Endothelial cell of umbilical vein (primary cell): Measurements from ENCODE around the gene IFRD2. TPM values are rescaled to one million over a fixed set of nuclear protein-coding genes. Genes with fewer than 3 reads are reported as not detected.

Experiments
- BruUV-seq: library from RNA; stranded (reverse); fragments of 400-500 nt; replicated peaks from 2 replicates; lab custom pipeline; 2021; lab: Mats Ljungman, UMichigan
- CTCF ChIA-PET: fragments of 300-600, 350-600 bp; sonication (Branson Sonifier 250); formaldehyde crosslinking; loops from one replicate; lab custom pipeline; 2021; ENCODE audit warnings: antibody characterized with exemption, inconsistent platforms; lab: Charles Lee
- POLR2A ChIA-PET: fragments of 300-600, 350-600 bp; sonication (Branson Sonifier 250); formaldehyde crosslinking; loops from one replicate; lab custom pipeline; 2021; ENCODE audit warnings: antibody characterized with exemption, inconsistent platforms; lab: Charles Lee
- DNase-seq: peaks from one replicate; pipeline ENCODE4 v3.0.0-alpha.2; 2011; ENCODE audit warnings: low read depth, low spot score
- FAIRE-seq: peaks from 2 replicates; lab custom pipeline; 2011; peaks lifted over from hg19 to GRCh38; lab: Jason Lieb, UNC
- H2AFZ ChIP-seq: 2 replicates; pipeline ENCODE4 v1.6.0; 2012; ENCODE audit warnings: low read depth, low read length, control low read depth, inconsistent platforms
- H3K27ac ChIP-seq: 2 replicates; pipeline ENCODE4 v1.5.1; 2011; ENCODE audit warnings: low read depth, mild to moderate bottlenecking, control low read depth, low read length, moderate library complexity; ENCODE audit not compliant: insufficient read depth
- H3K27me3 ChIP-seq, 2 experiments: 2 replicates each; pipeline versions ENCODE4 v1.6.0 to v1.6.1; 2011; ENCODE audit warnings: low read length in 2 of 2, mixed read lengths in 1 of 2; ENCODE audit not compliant: control insufficient read depth in 2 of 2, insufficient read depth in 2 of 2
- H3K36me3 ChIP-seq, 2 experiments: 2 replicates in 1 of 2; 3 replicates in 1 of 2; pipeline ENCODE4 v1.5.1; 2011; ENCODE audit warnings: low read length in 2 of 2, mild to moderate bottlenecking in 1 of 2, moderate library complexity in 1 of 2; ENCODE audit not compliant: control insufficient read depth in 2 of 2, insufficient read depth in 2 of 2; ENCODE audit errors: extremely low read depth in 1 of 2
- H3K4me1 ChIP-seq: 3 replicates; pipeline ENCODE4 v1.5.1; 2011; ENCODE audit warnings: mild to moderate bottlenecking, low read length; ENCODE audit not compliant: control insufficient read depth, insufficient read depth; ENCODE audit errors: extremely low read depth
- H3K4me2 ChIP-seq: 2 replicates; pipeline ENCODE4 v1.6.1; 2011; ENCODE audit warnings: low read length, control low read depth, mixed read lengths; ENCODE audit not compliant: insufficient read depth
- H3K4me3 ChIP-seq, 3 experiments: fragments of 200-600 bp in 1 of 3; sonication (generic), shearing (Covaris generic) in 1 of 3; replicated peaks in 1 of 3; 2 replicates each; pipeline ENCODE4 v1.5.1; 2011 to 2016; ENCODE audit warnings: control low read depth in 3 of 3, low read length in 3 of 3, mild to moderate bottlenecking in 2 of 3, inconsistent platforms in 1 of 3, low read depth in 1 of 3, moderate library complexity in 1 of 3; ENCODE audit not compliant: insufficient read depth in 1 of 3
- H3K79me2 ChIP-seq: 2 replicates; pipeline ENCODE4 v1.6.0; 2012; ENCODE audit warnings: low read length, inconsistent platforms; ENCODE audit not compliant: control insufficient read depth, insufficient read depth
- H3K9ac ChIP-seq: replicated peaks from 2 replicates; pipeline ENCODE3; 2011; ENCODE audit warnings: low read length, control low read depth; ENCODE audit not compliant: insufficient read depth; ENCODE audit errors: extremely low read depth
- H3K9me1 ChIP-seq: replicated peaks from 3 replicates; pipeline ENCODE4 v1.6.0; 2011; ENCODE audit warnings: mild to moderate bottlenecking, low read length; ENCODE audit not compliant: control insufficient read depth, insufficient read depth; ENCODE audit errors: extremely low read depth
- H3K9me3 ChIP-seq: replicated peaks from 2 replicates; pipeline ENCODE4 v1.5.1; 2012; ENCODE audit warnings: low read length, inconsistent platforms; ENCODE audit not compliant: control insufficient read depth, insufficient read depth
- H4K20me1 ChIP-seq: replicated peaks from 2 replicates; pipeline ENCODE3; 2011; ENCODE audit warnings: mild to moderate bottlenecking, low read length; ENCODE audit not compliant: control insufficient read depth, insufficient read depth; ENCODE audit errors: extremely low read depth
- CTCF ChIP-seq, 2 donors: IDR thresholded peaks; 1 replicate in 1 of 2; 2 replicates in 1 of 2; pipeline ENCODE4 v1.5.1; 2011; ENCODE audit warnings: low read length in 2 of 2, mild to moderate bottlenecking in 2 of 2, moderate library complexity in 2 of 2, control low read depth in 1 of 2, inconsistent platforms in 1 of 2, low read depth in 1 of 2; ENCODE audit not compliant: insufficient read depth in 1 of 2; ENCODE audit errors: extremely low read depth in 1 of 2
- EZH2 ChIP-seq: IDR thresholded peaks from 2 replicates; pipeline ENCODE4 v1.6.1; 2012; ENCODE audit warnings: borderline replicate concordance, low read depth, mild to moderate bottlenecking, moderate library complexity, low read length, inconsistent platforms; ENCODE audit not compliant: severe bottlenecking
- FOS ChIP-seq: IDR thresholded peaks from 2 replicates; pipeline ENCODE4 v1.6.1; 2011; ENCODE audit warnings: mild to moderate bottlenecking, low read length, moderate library complexity, borderline replicate concordance; ENCODE audit not compliant: insufficient read depth
- GATA2 ChIP-seq: IDR thresholded peaks from 2 replicates; pipeline ENCODE4 v1.7.0; 2011; ENCODE audit warnings: low read depth, mild to moderate bottlenecking, moderate library complexity, mixed read lengths, low read length; ENCODE audit not compliant: insufficient read length, insufficient read depth
- JUN ChIP-seq: IDR thresholded peaks from 2 replicates; pipeline ENCODE4 v1.6.1; 2011; ENCODE audit warnings: borderline replicate concordance, low read depth; ENCODE audit not compliant: insufficient read length, insufficient read depth
- MAX ChIP-seq: IDR thresholded peaks from 2 replicates; pipeline ENCODE4 v1.6.1; 2011; ENCODE audit not compliant: insufficient read depth, insufficient read length
- MYC ChIP-seq: IDR thresholded peaks from one replicate; pipeline ENCODE4 v1.6.1; 2011; ENCODE audit warnings: mild to moderate bottlenecking, low read depth, low read length
- POLR2A ChIP-seq: IDR thresholded peaks from 2 replicates; pipeline ENCODE4 v1.6.1; 2012; ENCODE audit warnings: low read depth, mild to moderate bottlenecking, control low read depth, low read length
- POLR2AphosphoS5 ChIP-seq: IDR thresholded peaks from 2 replicates; pipeline ENCODE4 v1.6.1; 2012; ENCODE audit warnings: low read depth, mild to moderate bottlenecking, control low read depth, low read length, moderate library complexity; ENCODE audit not compliant: insufficient read depth
- dilution Hi-C: fragments of 300-500 bp; cut with MboI; formaldehyde crosslinking; loops from one replicate; pipeline ENCODE4 v1.15.0; 2019; ENCODE audit warnings: low sequenced_read_pairs; ENCODE audit not compliant: extremely low pct_ligation_motif_present
- intact Hi-C: fragments of 100-400 bp; cut with micrococcal nuclease; formaldehyde crosslinking; loops from one replicate; pipeline ENCODE4 v1.10.0; 2022
- polyA plus RNA-seq, 4 experiments: library from polyadenylated mRNA; depleted of rRNA in 3 of 4; stranded (reverse) in 3 of 4; unstranded in 1 of 4; fragments of >200 nt; gene quantifications; 2 replicates each; pipeline versions ENCODE4 v1.2.1 to v1.2.3, GENCODE V29; 2011 to 2012; ENCODE audit warnings: missing spikeins in 1 of 4
- total RNA-seq: library from RNA; stranded (reverse); gene quantifications from 2 replicates; pipeline ENCODE4 v1.2.3, GENCODE V29; 2021

The IFRD2 gene
- total and polyA plus RNA-seq, 2 donors (not counting 3 experiments of a cell fraction or from before 2014, with no cell fraction given), result 99.4 to 111 TPM

GRCh38 chr3:50326182-50326541 is 33.9 kb upstream of the IFRD2 start:
- TF ChIP-seq POLR2AphosphoS5, result no peak
- no peak for TF ChIP-seq POLR2A
- TF ChIP-seq CTCF (IDR thresholded peaks at IDR 0.05; ENCODE audit: extremely low read depth in 1 of 2, insufficient read depth in 1 of 2, low read depth in 1 of 2, low read length in 2 of 2), result no peak
- TF ChIP-seq GATA2, result no peak
- no peak for TF ChIP-seq FOS
- TF ChIP-seq MYC, result no peak
- TF ChIP-seq EZH2, result no peak
- no peak for TF ChIP-seq MAX
- TF ChIP-seq JUN, result no peak
- ChIA-PET POLR2A (no interaction called here), CTCF (no interaction called here)
- no peaks in the 10 kb centered on the region for H3K9me1 ChIP-seq
- H2AFZ ChIP-seq, result no peak overlapping the region
- H4K20me1 ChIP-seq, result no peaks in the 10 kb centered on the region
- H3K4me2 ChIP-seq, result no peak overlapping the region
- H3K9me3 ChIP-seq, result no peaks in the 10 kb centered on the region
- peaks cover 20% of the 10 kb centered on the region for H3K79me2 ChIP-seq
- peaks cover 15 to 29% of the 10 kb centered on the region in 2 experiments for H3K36me3 ChIP-seq
- intact Hi-C loops, result no loop called here
- no peak for FAIRE-seq
- H3K9ac ChIP-seq, result no peak overlapping the region
- no TSS peak for BruUV-seq
- peaks cover 32% of the 10 kb centered on the region for H3K4me1 ChIP-seq
- no peak overlapping the region for H3K4me3 ChIP-seq
- H3K27me3 ChIP-seq, result no peaks in the 10 kb centered on the region
- no peak overlapping the region for H3K27ac ChIP-seq
- dilution Hi-C loops, result no loop called here
- no peak for DNase-seq
